PFSK-1 (cell line): ENCODE results near the gene MYMX.
A peak's percentile ranks its signal among the peaks of the same experiment; 100 is the strongest.

Experiments
- FOXP2 ChIP-seq: optimal IDR thresholded peaks from 2 replicates; pipeline ENCODE3; 2011; ENCODE audit warnings: borderline replicate concordance, control low read depth, inconsistent platforms; ENCODE audit not compliant: insufficient read depth; ENCODE audit errors: extremely low read length, extremely low read depth
- POLR2AphosphoS5 ChIP-seq: IDR thresholded peaks from 2 replicates; pipeline ENCODE4 v1.6.1; 2012; ENCODE audit warnings: low read depth, mild to moderate bottlenecking, control low read depth, low read length, moderate library complexity
- REST ChIP-seq, 2 experiments: IDR thresholded peaks; 2 replicates each; pipeline versions ENCODE4 v1.6.1 to v1.8.0; 2011 to 2012; ENCODE audit warnings: low read depth in 2 of 2, low read length in 2 of 2, control low read depth in 1 of 2, inconsistent platforms in 1 of 2, mild to moderate bottlenecking in 1 of 2, moderate library complexity in 1 of 2; ENCODE audit not compliant: insufficient read depth in 1 of 2
- SIN3A ChIP-seq: IDR thresholded peaks from 2 replicates; pipeline ENCODE4 v1.6.1; 2012; ENCODE audit warnings: mild to moderate bottlenecking, low read length, moderate library complexity, borderline replicate concordance; ENCODE audit not compliant: insufficient read depth
- TAF1 ChIP-seq: IDR thresholded peaks from 2 replicates; pipeline ENCODE4 v1.6.1; 2012; ENCODE audit warnings: low read length, control low read depth, borderline replicate concordance; ENCODE audit not compliant: insufficient read depth

Gene MYMX

DNA sequence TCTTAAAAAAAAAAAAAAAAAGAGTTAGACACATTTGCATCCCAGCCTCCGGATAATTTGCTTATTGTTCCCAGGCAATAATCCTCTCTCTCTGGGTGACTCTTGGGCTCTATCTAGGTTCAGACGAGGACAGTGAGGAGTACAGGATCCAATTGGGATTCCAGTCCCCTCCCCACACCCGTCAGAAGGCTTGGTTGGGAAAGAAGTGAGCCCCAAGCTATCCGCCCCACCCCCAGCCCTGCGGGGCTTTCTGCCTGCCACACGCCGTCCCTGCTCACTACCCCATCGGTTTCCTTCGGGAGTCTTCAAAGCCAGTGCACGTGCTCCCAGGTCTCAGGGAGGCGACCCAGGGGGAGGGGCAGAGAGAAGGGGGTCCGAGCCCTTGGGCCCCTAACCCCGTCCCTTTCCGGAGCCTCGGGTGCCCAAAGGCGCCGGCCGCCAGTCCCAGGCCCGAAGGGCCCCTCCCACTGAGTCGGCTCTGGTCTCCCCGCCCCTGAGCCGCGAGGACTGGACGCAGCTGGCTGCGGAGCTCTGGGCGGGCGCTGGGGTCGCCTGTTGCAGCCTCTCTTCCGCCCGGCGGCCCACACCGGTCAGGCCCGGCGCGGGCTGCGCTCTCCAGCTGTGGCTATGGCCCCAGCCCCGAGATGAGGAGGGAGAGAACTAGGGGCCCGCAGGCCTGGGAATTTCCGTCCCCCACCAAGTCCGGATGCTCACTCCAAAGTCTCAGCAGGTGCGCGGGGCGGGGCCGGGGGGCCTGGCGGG lies 2.5 kb downstream of the MYMX start:
- TF ChIP-seq FOXP2 (no peak), TAF1 (no peak), SIN3A (no peak), REST (IDR thresholded peaks at IDR 0.05; ENCODE audit: insufficient read depth in 1 of 2, low read depth in 2 of 2, low read length in 2 of 2) (no peak), POLR2AphosphoS5 (no peak)

GRCh38 chr6:44219815-44220784 lies 3.4 kb downstream of the MYMX start:
- TF ChIP-seq FOXP2 (no peak), TAF1 (no peak), POLR2AphosphoS5 (no peak), REST (IDR thresholded peaks at IDR 0.05; ENCODE audit: insufficient read depth in 1 of 2, low read depth in 2 of 2, low read length in 2 of 2) (no peak), SIN3A (no peak)

DNA sequence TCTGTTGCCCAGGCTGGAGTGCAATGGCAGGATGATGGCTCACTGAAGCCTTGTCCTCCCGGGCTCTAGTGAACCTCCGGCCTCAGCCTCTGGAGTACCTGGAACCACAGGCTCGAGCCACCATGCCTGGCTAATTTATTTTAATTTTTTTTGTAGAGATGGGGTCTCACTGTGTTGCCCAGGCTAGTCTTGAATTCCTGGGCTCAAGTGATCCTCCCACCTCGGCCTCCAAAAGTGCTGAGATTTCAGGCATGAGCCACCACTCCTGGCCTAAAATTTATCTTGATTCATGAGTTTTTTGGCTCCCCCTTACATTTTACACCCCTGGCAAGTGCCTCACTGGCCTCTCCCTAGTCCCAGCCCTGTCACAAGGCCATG lies 4.2 kb downstream of the MYMX start:
- TF ChIP-seq FOXP2 (no peak), REST (IDR thresholded peaks at IDR 0.05; ENCODE audit: insufficient read depth in 1 of 2, low read depth in 2 of 2, low read length in 2 of 2) (no peak), SIN3A (no peak), POLR2AphosphoS5 (no peak), TAF1 (no peak)

- TF ChIP-seq FOXP2 = peak; percentile 24
- no peak for TF ChIP-seq REST (IDR thresholded peaks at IDR 0.05; ENCODE audit: insufficient read depth in 1 of 2, low read depth in 2 of 2, low read length in 2 of 2)
- no peak for TF ChIP-seq POLR2AphosphoS5
- no peak for TF ChIP-seq SIN3A
- no peak for TF ChIP-seq TAF1
Measured at GRCh38 chr6:44221291-44221960, 4.7 kb downstream of the MYMX start.
